Measurements from ENCODE around the gene SFSWAP. TPM values are rescaled to one million over a fixed set of nuclear protein-coding genes. Genes with fewer than 3 reads are reported as not detected.

SFSWAP gene
- total and polyA plus RNA-seq, 7 donors = 10.8 to 42.9 (median 27.8) TPM

DNA sequence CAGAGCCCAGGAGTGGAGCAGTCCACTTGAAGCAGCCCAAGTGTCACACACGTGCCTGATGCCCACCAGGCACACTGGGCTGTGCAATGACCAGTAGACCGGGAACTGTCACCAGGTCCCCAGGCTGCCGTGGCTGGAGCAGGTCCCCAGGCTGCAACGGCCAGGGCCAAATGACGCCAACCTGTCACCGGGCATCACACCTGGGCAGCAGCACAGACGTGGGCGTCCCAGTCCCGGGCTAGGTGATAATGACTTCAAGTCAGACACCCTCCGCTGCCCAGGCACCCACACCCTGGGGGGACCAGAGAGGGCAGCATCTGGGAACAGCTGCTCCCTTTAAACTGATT, 86.7 kb downstream of the SFSWAP start:
- no peak overlapping the region for H3K4me3 ChIP-seq
- WGBS, 2 donors = 92% methylated on average over 10 of the region's 10 CpGs
- H3K27ac ChIP-seq = no peak overlapping the region
- DNase-seq = no peak
- peaks cover 23 to 78% (median 39%) of the 10 kb centered on the region in 4 donors for H3K36me3 ChIP-seq
- intact Hi-C loops (cut with DNase I) = no loop called here
- no peaks in the 10 kb centered on the region for H3K27me3 ChIP-seq
- no peaks in the 10 kb centered on the region for H3K4me1 ChIP-seq
- TF ChIP-seq POLR2A (IDR thresholded peaks at IDR 0.05) (no peak), EP300 (IDR thresholded peaks at IDR 0.05) (no peak), POLR2AphosphoS5 (IDR thresholded peaks at IDR 0.05) (no peak)
- TF ChIP-seq, protein P1, sequence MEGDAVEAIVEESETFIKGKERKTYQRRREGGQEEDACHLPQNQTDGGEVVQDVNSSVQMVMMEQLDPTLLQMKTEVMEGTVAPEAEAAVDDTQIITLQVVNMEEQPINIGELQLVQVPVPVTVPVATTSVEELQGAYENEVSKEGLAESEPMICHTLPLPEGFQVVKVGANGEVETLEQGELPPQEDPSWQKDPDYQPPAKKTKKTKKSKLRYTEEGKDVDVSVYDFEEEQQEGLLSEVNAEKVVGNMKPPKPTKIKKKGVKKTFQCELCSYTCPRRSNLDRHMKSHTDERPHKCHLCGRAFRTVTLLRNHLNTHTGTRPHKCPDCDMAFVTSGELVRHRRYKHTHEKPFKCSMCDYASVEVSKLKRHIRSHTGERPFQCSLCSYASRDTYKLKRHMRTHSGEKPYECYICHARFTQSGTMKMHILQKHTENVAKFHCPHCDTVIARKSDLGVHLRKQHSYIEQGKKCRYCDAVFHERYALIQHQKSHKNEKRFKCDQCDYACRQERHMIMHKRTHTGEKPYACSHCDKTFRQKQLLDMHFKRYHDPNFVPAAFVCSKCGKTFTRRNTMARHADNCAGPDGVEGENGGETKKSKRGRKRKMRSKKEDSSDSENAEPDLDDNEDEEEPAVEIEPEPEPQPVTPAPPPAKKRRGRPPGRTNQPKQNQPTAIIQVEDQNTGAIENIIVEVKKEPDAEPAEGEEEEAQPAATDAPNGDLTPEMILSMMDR (IDR thresholded peaks at IDR 0.05) = no peak
- H3K9me3 ChIP-seq = no peaks in the 10 kb centered on the region

DNA sequence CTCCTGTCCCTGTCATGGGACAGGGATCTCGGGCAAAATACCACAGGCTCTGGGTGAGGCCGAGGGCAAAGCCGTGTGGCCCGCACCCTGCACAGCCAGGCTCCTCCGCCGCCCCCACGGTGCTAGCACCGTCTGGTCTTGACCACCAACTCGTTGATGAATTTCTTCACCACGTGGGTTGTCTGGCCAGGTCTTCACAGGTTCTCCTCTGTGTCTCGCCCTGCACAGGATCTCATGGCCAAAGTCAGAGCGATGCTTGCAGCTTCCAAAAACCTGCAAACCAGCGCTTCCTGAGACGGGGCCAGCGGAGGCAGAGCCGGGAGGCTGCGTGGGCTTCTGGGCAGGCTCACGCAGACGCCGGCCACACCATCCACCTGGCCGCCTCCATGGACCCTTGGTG, 88.3 kb downstream of the SFSWAP start:
- intact Hi-C loops (cut with DNase I) = no loop called here
- 92 to 93% methylated on average over 21 of the region's 21 CpGs for WGBS, 2 donors
- Histone ChIP-seq H3K27me3 (no peaks in the 10 kb centered on the region), H3K9me3 (no peaks in the 10 kb centered on the region), H3K27ac (no peak overlapping the region), H3K4me1 (peaks cover 0 to 8% (median 7%) of the 10 kb centered on the region in 4 donors), H3K36me3 (peaks cover 23 to 63% (median 38%) of the 10 kb centered on the region in 4 donors), H3K4me3 (no peak overlapping the region)
- TF ChIP-seq, protein P1 (IDR thresholded peaks at IDR 0.05) = no peak
- TF ChIP-seq EP300 (IDR thresholded peaks at IDR 0.05) (no peak), POLR2A (IDR thresholded peaks at IDR 0.05) (no peak), POLR2AphosphoS5 (IDR thresholded peaks at IDR 0.05) (no peak)
- no peak for DNase-seq

DNA sequence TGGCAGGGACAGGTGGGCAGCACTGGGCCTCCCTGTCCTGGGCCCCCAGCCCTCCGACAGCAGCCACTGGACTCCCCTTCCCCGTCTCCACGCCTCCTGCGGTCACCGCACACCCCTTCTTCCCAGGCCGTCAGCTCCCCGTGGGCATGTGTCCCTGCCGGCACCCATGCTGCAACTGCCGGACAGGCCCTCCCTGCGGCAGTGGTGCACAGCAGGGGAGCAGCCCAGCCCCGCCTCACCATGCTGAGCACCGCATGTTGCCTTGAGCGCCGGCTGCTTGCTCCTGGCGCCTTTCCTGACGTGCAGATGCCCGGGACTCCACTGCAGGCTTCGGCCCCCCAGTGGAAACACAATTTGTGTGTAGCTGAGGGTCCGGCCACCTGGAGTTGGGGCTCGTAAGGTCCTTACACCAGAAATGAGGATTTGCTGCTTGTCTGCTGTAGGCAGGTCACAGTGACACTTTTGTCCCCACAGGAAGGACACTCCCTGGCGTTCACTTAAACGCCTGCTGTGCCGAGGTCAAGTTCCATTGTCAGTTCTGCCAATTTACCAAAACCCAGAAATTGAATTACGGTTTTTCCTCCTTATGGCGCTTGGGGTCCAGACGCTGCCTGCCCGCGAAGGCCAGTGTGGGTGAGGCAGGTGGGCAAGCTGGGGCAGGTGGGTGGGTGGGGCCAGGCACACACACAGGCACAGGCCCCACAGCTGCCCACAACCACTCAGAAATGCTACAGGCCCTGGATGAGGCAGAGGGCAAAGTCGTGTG, 89.1 kb downstream of the SFSWAP start:
- Histone ChIP-seq H3K9me3 (no peaks in the 10 kb centered on the region), H3K27ac (no peak overlapping the region), H3K4me1 (peaks cover 0 to 12% (median 9%) of the 10 kb centered on the region in 4 donors), H3K4me3 (no peak overlapping the region), H3K27me3 (no peaks in the 10 kb centered on the region), H3K36me3 (peaks cover 22 to 58% (median 38%) of the 10 kb centered on the region in 4 donors)
- intact Hi-C loops (cut with DNase I) = no loop called here
- no peak for DNase-seq
- TF ChIP-seq POLR2AphosphoS5 (IDR thresholded peaks at IDR 0.05) (no peak), EP300 (IDR thresholded peaks at IDR 0.05) (no peak), POLR2A (IDR thresholded peaks at IDR 0.05) (no peak)
- TF ChIP-seq, protein P1 (IDR thresholded peaks at IDR 0.05) = no peak
- 93 to 94% methylated on average over 29 of the region's 29 CpGs for WGBS, 2 donors

GRCh38 chr12:131800594-131801135, 89.8 kb downstream of the SFSWAP start:
- Histone ChIP-seq H3K36me3 (peaks cover 19 to 53% (median 38%) of the 10 kb centered on the region in 4 donors), H3K27me3 (no peaks in the 10 kb centered on the region), H3K4me1 (peaks cover 0 to 12% (median 9%) of the 10 kb centered on the region in 4 donors), H3K9me3 (no peaks in the 10 kb centered on the region), H3K27ac (no peak overlapping the region), H3K4me3 (no peak overlapping the region)
- DNase-seq = no peak
- intact Hi-C loops (cut with DNase I) = no loop called here
- TF ChIP-seq, protein P1 (IDR thresholded peaks at IDR 0.05) = no peak
- no peak for TF ChIP-seq POLR2A (IDR thresholded peaks at IDR 0.05)
- no peak for TF ChIP-seq POLR2AphosphoS5 (IDR thresholded peaks at IDR 0.05)
- TF ChIP-seq EP300 (IDR thresholded peaks at IDR 0.05) = no peak
- WGBS, 2 donors = 90 to 95% methylated on average over 20 of the region's 20 CpGs

All from sigmoid colon (tissue), 7 donors.